ENCODE data around the gene SLC35F1.

SLC35F1 gene

DNA sequence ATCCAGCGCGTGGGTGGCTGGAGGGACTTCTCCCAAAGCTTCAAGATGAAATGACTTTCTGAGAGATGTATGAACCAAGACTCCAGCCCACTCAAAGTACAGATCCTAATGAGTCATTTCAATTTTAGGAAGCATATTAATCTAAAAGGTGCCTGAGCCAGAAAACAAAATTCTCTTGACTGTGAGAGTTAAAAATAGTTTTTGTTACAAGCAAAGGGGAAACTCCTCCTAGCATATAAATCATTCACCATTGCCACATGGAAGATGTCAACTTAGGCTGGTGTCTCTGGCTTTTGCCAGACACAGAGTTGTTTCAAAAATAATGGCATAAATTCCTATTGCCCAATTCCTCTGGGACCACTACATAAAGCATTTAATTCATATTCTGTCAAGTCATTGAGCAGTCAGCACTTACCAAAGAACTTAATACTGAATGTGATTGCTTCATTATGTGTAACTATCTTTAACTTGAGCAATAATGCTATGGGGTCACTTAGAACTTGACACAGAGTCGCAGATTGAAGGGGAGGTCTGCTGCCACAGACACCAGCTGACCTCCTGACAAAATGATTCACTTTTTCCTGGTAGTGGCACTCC is 280.6 kb downstream of the SLC35F1 start:
- no peak for DNase-seq (ENCODE audit: low read depth)
- no peak overlapping the region for H3K4me3 ChIP-seq (ENCODE audit: low read depth, low read length)
- TF ChIP-seq, protein P1, sequence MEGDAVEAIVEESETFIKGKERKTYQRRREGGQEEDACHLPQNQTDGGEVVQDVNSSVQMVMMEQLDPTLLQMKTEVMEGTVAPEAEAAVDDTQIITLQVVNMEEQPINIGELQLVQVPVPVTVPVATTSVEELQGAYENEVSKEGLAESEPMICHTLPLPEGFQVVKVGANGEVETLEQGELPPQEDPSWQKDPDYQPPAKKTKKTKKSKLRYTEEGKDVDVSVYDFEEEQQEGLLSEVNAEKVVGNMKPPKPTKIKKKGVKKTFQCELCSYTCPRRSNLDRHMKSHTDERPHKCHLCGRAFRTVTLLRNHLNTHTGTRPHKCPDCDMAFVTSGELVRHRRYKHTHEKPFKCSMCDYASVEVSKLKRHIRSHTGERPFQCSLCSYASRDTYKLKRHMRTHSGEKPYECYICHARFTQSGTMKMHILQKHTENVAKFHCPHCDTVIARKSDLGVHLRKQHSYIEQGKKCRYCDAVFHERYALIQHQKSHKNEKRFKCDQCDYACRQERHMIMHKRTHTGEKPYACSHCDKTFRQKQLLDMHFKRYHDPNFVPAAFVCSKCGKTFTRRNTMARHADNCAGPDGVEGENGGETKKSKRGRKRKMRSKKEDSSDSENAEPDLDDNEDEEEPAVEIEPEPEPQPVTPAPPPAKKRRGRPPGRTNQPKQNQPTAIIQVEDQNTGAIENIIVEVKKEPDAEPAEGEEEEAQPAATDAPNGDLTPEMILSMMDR (IDR thresholded peaks at IDR 0.05; ENCODE audit: low read depth, low read length, missing control alignments), result no peak

DNA sequence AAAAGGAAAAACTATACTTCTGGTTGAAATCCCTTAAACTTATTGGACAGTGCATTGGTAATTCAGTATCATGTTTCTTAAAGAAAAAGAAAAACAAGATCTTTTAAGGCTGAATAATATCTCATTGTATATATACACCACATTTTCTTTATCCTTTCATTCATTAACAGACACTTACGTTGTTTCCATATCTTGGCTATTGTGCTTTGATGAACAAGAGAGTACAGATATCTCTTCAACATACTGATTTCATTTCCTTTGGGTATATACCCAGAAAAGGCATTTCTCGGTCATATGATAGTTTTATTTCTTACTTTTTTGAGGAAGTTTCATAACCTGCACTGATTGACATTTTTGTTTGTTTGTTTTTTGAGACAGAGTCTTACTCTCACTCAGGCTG is 281.5 kb downstream of the SLC35F1 start:
- H3K4me3 ChIP-seq (ENCODE audit: low read depth, low read length), result no peak overlapping the region
- no peak for DNase-seq (ENCODE audit: low read depth)
- TF ChIP-seq, protein P1 (IDR thresholded peaks at IDR 0.05; ENCODE audit: low read depth, low read length, missing control alignments), result no peak

DNA sequence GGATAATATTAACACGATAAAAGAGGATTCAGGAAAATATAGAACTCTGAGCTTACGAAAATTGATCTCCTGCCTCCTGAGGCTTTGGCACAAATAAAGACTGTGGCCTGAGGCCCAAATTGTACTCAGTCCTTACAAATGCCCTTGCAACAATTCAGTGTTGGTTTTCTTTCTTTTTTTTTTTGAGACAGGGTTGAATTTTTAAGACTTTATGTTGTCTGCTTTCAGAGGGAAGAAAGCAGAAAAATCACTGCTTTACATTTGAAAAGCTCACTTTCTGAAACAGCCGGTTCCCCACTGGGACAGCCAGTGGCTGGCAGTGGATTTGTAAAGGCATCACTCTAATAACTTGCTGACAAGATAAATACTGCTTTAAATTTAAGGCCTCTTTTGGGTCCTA is 290.5 kb downstream of the SLC35F1 start:
- TF ChIP-seq, protein P1 (IDR thresholded peaks at IDR 0.05; ENCODE audit: low read depth, low read length, missing control alignments), result no peak
- H3K4me3 ChIP-seq (ENCODE audit: low read depth, low read length), result no peak overlapping the region
- DNase-seq (ENCODE audit: low read depth), result no peak

DNA sequence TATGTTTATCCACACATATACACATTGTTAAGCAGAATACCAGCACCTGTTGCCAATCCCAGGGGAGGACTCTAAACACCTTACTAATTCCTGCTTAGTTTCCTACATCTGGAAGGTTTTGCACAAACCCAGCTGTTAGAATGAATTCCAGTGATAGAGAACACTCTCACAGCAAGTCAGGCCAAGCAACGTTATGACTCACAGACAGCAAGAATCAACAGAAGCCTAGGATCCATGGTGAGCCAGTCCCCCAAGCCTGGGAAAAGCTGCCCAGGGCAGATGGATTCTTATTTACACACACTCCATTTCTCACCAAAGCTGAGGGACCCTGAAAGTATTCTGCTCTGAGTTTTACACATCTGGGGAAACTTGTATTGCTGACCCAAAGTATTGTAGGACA is 291.7 kb downstream of the SLC35F1 start:
- no peak for DNase-seq (ENCODE audit: low read depth)
- H3K4me3 ChIP-seq (ENCODE audit: low read depth, low read length), result no peak overlapping the region
- TF ChIP-seq, protein P1 (IDR thresholded peaks at IDR 0.05; ENCODE audit: low read depth, low read length, missing control alignments), result no peak

DNA sequence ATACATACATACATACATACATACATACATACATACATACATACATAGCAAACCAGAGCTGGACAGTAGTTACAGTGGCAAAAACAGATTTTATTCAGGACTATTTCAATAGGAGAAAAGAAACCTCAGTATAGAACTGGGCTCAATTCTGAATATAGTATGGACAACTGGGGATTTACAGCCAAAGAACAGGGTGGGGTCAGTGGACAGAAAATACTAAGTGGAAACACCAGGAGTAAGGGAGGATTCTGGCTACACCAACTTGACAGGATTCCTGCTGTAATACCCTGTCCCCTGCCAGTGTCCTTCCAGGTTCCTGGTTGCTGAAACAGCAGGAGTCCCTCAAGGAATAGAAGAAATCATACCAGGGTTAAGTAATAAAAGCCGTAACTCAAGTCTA is 293.1 kb downstream of the SLC35F1 start:
- no peak for DNase-seq (ENCODE audit: low read depth)
- H3K4me3 ChIP-seq (ENCODE audit: low read depth, low read length), result no peak overlapping the region
- TF ChIP-seq, protein P1 (IDR thresholded peaks at IDR 0.05; ENCODE audit: low read depth, low read length, missing control alignments), result no peak

DNA sequence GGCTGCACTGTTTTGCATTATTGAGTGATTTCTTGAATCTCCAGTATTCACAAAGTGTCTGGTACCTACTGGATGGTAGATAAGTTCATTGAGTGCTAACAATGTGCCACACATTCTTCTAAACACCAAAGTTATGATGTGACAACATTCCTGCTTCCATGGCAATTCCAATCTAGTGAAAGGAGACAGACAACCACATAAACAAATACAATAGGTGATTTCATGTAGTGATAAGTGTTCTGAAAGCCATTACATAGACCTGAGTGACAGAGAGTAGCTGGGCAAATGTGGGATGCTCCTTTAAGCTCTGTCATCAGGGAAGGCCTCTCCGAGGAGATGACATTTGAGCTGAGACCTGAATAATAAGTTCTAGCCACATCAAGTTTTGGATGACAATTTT is 295.5 kb downstream of the SLC35F1 start:
- H3K4me3 ChIP-seq (ENCODE audit: low read depth, low read length), result no peak overlapping the region
- DNase-seq (ENCODE audit: low read depth), result no peak
- TF ChIP-seq, protein P1 (IDR thresholded peaks at IDR 0.05; ENCODE audit: low read depth, low read length, missing control alignments), result no peak

DNA sequence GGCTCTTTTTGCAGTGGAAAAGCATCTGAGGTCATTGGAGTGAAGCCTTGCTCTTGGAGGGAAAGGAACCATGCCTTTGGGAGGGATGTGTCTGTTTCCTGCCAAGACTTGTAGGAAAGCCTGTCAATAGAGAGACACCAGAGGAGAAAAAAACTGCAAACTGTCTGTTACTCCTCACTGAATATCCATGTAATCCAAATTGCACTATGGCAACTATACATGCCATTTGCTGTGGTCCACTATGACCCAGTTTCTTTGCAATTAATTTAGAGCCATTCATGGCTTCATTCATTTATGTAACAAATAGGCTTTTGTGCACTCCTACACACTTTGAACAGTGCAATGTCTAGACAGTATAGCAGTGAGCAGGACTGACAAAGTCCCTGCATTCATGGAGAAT is 296.5 kb downstream of the SLC35F1 start:
- no peak overlapping the region for H3K4me3 ChIP-seq (ENCODE audit: low read depth, low read length)
- DNase-seq (ENCODE audit: low read depth), result no peak
- TF ChIP-seq, protein P1 (IDR thresholded peaks at IDR 0.05; ENCODE audit: low read depth, low read length, missing control alignments), result no peak
